HCT116 (cell line): Measurements from ENCODE around the gene TAMALIN. TPM values are rescaled to one million over a fixed set of nuclear protein-coding genes. Genes with fewer than 3 reads are reported as not detected.

Experiments used
- ATAC-seq: fragments of 200-7000 bp; cut with Tn5 transposase; 2 replicates; pipeline ENCODE4 v1.9.1; 2020; ENCODE audit warnings: mild to moderate bottlenecking, moderate library complexity
- BruUV-seq: library from RNA; stranded (reverse); fragments of 400-500 nt; replicated peaks from 2 replicates; lab custom pipeline; 2021; lab: Mats Ljungman, UMichigan
- CTCF ChIA-PET: fragments of 300-600 bp; sonication (Branson Sonifier 250); formaldehyde crosslinking; loops from one replicate; lab custom pipeline; 2021; ENCODE audit warnings: antibody characterized with exemption; lab: Charles Lee
- POLR2A ChIA-PET: fragments of 300-600, 350-600 bp; sonication (Branson Sonifier 250); formaldehyde crosslinking; loops from one replicate; lab custom pipeline; 2021; ENCODE audit warnings: antibody characterized with exemption; lab: Charles Lee
- RAD21 ChIA-PET, 2 experiments: fragments of 300-600 bp; sonication (Branson Sonifier 250); formaldehyde crosslinking; loops; one replicate each; lab custom pipeline; 2023; ENCODE audit warnings: low total read pairs in 2 of 2; ENCODE audit not compliant: uncharacterized antibody in 2 of 2, unreplicated experiment in 2 of 2, low non-redundant PET in 1 of 2; lab: Charles Lee
- DNase-seq: peaks from one replicate; pipeline ENCODE4 v3.0.0-alpha.2; 2010; ENCODE audit warnings: low read depth, low spot score
- H2AFZ ChIP-seq: fragments of 200-600 bp; shearing (Covaris generic), sonication (generic); 2 replicates; pipeline ENCODE4 v1.6.1; 2017; ENCODE audit warnings: low read depth, mixed run types, mixed read lengths, antibody characterized with exemption, low read length; ENCODE audit not compliant: poor library complexity, severe bottlenecking
- H3K27ac ChIP-seq: 2 replicates; pipeline ENCODE4 v1.5.1; 2012; ENCODE audit warnings: low read depth, low read length
- H3K27me3 ChIP-seq: fragments of 200-600 bp; sonication (generic); 2 replicates; pipeline ENCODE4 v1.6.1; 2016; ENCODE audit warnings: mixed run types, low read length, mixed read lengths; ENCODE audit not compliant: insufficient read depth
- H3K36me3 ChIP-seq, 2 experiments: fragments of 200-500 bp in 1 of 2; fragments of 200-600 bp in 1 of 2; sonication (Bioruptor generic) in 1 of 2; sonication (generic) in 1 of 2; 2 replicates each; pipeline versions ENCODE4 v1.5.1 to v1.6.1; 2014 to 2016; ENCODE audit warnings: low read length in 2 of 2, inconsistent platforms in 1 of 2, mixed read lengths in 1 of 2, mixed run types in 1 of 2; ENCODE audit not compliant: insufficient read depth in 2 of 2, control insufficient read depth in 1 of 2
- H3K4me1 ChIP-seq, 2 experiments: fragments of 200-600 bp in 1 of 2; sonication (generic) in 1 of 2; 2 replicates each; pipeline versions ENCODE4 v1.5.1 to v1.6.1; 2012 to 2017; ENCODE audit warnings: low read length in 2 of 2, inconsistent platforms in 1 of 2, mild to moderate bottlenecking in 1 of 2, mixed read lengths in 1 of 2, mixed run types in 1 of 2, moderate library complexity in 1 of 2; ENCODE audit not compliant: insufficient read depth in 2 of 2, control insufficient read depth in 1 of 2
- H3K4me2 ChIP-seq: fragments of 200-600 bp; sonication (generic); 2 replicates; pipeline ENCODE4 v1.6.1; 2017; ENCODE audit warnings: mixed run types, low read length, mixed read lengths
- H3K4me3 ChIP-seq, 2 experiments: fragments of 200-600 bp in 1 of 2; sonication (generic) in 1 of 2; replicated peaks in 1 of 2; 2 replicates each; pipeline ENCODE4 v1.5.1; 2011 to 2016; ENCODE audit warnings: low read length in 2 of 2, control low read depth in 1 of 2, low read depth in 1 of 2, mild to moderate bottlenecking in 1 of 2, mixed read lengths in 1 of 2, mixed run types in 1 of 2
- H3K79me2 ChIP-seq: fragments of 200-600 bp; sonication (generic); 2 replicates; pipeline ENCODE4 v1.6.1; 2017; ENCODE audit warnings: mild to moderate bottlenecking, mixed run types, low read length, moderate library complexity, mixed read lengths; ENCODE audit not compliant: insufficient read depth
- H3K9ac ChIP-seq: fragments of 200-600 bp; sonication (generic); 2 replicates; pipeline ENCODE4 v1.6.1; 2016; ENCODE audit warnings: low read length, mixed read lengths
- H3K9me2 ChIP-seq: fragments of 200-600 bp; sonication (generic), shearing (Covaris generic); 2 replicates; pipeline ENCODE4 v1.6.1; 2017; ENCODE audit warnings: mixed run types, mild to moderate bottlenecking, moderate library complexity; ENCODE audit not compliant: insufficient read depth
- H3K9me3 ChIP-seq, 2 experiments: fragments of 200-500 bp in 1 of 2; fragments of 200-600 bp in 1 of 2; sonication (Bioruptor generic) in 1 of 2; sonication (generic) in 1 of 2; 2 replicates each; pipeline ENCODE4 v1.6.1; 2014 to 2017; ENCODE audit warnings: low read length in 2 of 2, mixed read lengths in 2 of 2, inconsistent platforms in 1 of 2, low read depth in 1 of 2, mild to moderate bottlenecking in 1 of 2, mixed run types in 1 of 2, moderate library complexity in 1 of 2; ENCODE audit not compliant: control insufficient read depth in 1 of 2, insufficient read depth in 1 of 2
- H4K20me1 ChIP-seq: fragments of 200-600 bp; sonication (generic), shearing (Covaris generic); 2 replicates; pipeline ENCODE4 v1.6.1; 2017; ENCODE audit warnings: mixed run types, mild to moderate bottlenecking, moderate library complexity; ENCODE audit not compliant: insufficient read depth
- CBX3 ChIP-seq: IDR thresholded peaks from 2 replicates; pipeline ENCODE4 v1.6.1; 2012; ENCODE audit warnings: low read depth
- CEBPB ChIP-seq: IDR thresholded peaks from 2 replicates; pipeline ENCODE4 v1.6.1; 2012; ENCODE audit warnings: low read depth
- EGR1 ChIP-seq: IDR thresholded peaks from 2 replicates; pipeline ENCODE4 v1.6.1; 2012; ENCODE audit warnings: low read depth
- ELF1 ChIP-seq: IDR thresholded peaks from 2 replicates; pipeline ENCODE4 v1.6.1; 2012; ENCODE audit warnings: low read depth, borderline replicate concordance
- EZH2 ChIP-seq: fragments of 200-600 bp; sonication (generic); IDR thresholded peaks from 2 replicates; pipeline ENCODE4 v1.6.1; 2017; ENCODE audit warnings: antibody characterized with exemption, mixed run types
- EZH2phosphoT487 ChIP-seq: fragments of 200-600 bp; IDR thresholded peaks from 2 replicates; pipeline ENCODE4 v1.6.1; 2018; ENCODE audit warnings: antibody characterized with exemption, borderline replicate concordance
- FOSL1 ChIP-seq: IDR thresholded peaks from 2 replicates; pipeline ENCODE4 v1.6.1; 2012; ENCODE audit warnings: low read depth
- JUND ChIP-seq: IDR thresholded peaks from 2 replicates; pipeline ENCODE4 v1.6.1; 2012
- POLR2A ChIP-seq: IDR thresholded peaks from 2 replicates; pipeline ENCODE4 v1.7.0; 2011; ENCODE audit warnings: borderline replicate concordance; ENCODE audit not compliant: insufficient read depth, insufficient read length; ENCODE audit errors: extremely low read depth
- POLR2AphosphoS5 ChIP-seq: IDR thresholded peaks from 2 replicates; pipeline ENCODE4 v1.6.1; 2011; ENCODE audit warnings: mild to moderate bottlenecking, low read depth, low read length, moderate library complexity
- RAD21 ChIP-seq: IDR thresholded peaks from 2 replicates; pipeline ENCODE4 v1.6.1; 2012; ENCODE audit warnings: low read depth, mild to moderate bottlenecking
- SIN3A ChIP-seq: IDR thresholded peaks from 2 replicates; pipeline ENCODE4 v1.6.1; 2012; ENCODE audit warnings: low read depth
- SRF ChIP-seq: IDR thresholded peaks from 2 replicates; pipeline ENCODE4 v1.6.1; 2012; ENCODE audit warnings: low read depth
- YY1 ChIP-seq: IDR thresholded peaks from 2 replicates; pipeline ENCODE4 v1.6.1; 2011; ENCODE audit warnings: low read length, low read depth, moderate library complexity, mild to moderate bottlenecking; ENCODE audit not compliant: insufficient replicate concordance; ENCODE audit errors: extremely low read depth
- ZFX ChIP-seq: fragments of 450-650 bp; IDR thresholded peaks from 2 replicates; pipeline ENCODE4 v1.6.1; 2017
- ZNF274 ChIP-seq: fragments of 200-500 bp; sonication (Bioruptor generic); IDR thresholded peaks from 2 replicates; pipeline ENCODE4 v1.6.1; 2014; ENCODE audit warnings: mild to moderate bottlenecking, low read depth, low read length, inconsistent platforms
- intact Hi-C: fragments of 100-400 bp; cut with micrococcal nuclease; formaldehyde crosslinking; loops from 2 replicates; pipeline ENCODE4 v1.10.0; 2022
- total RNA-seq: library from RNA; stranded (reverse); gene quantifications from one replicate; pipeline ENCODE4 v1.2.1, GENCODE V29; 2021; ENCODE audit not compliant: unreplicated experiment
- TF ChIP-seq, protein P1 (sequence below): IDR thresholded peaks from 2 replicates; pipeline ENCODE4 v1.6.1; 2012
- TF ChIP-seq, protein P2 (sequence below): IDR thresholded peaks from 2 replicates; pipeline ENCODE4 v1.6.1; 2011; ENCODE audit warnings: mild to moderate bottlenecking, low read length, moderate library complexity; ENCODE audit not compliant: insufficient replicate concordance; ENCODE audit errors: extremely low read depth
- TF ChIP-seq, protein P3 (sequence below), 3 experiments: fragments of 200-600 bp in 1 of 3; sonication (generic) in 1 of 3; IDR thresholded peaks in 2 of 3; conservative IDR thresholded peaks in 1 of 3; 2 replicates each; pipeline ENCODE4 v1.5.1; 2012 to 2017; ENCODE audit warnings: low read depth in 2 of 3, low read length in 2 of 3, antibody characterized with exemption in 1 of 3, borderline replicate concordance in 1 of 3, control low read depth in 1 of 3, mild to moderate bottlenecking in 1 of 3, mixed read lengths in 1 of 3, mixed run types in 1 of 3, moderate library complexity in 1 of 3; ENCODE audit not compliant: insufficient read depth in 1 of 3
- TF ChIP-seq, protein P4 (sequence below): IDR thresholded peaks from 2 replicates; pipeline ENCODE4 v1.6.1; 2012

The TAMALIN gene
- total RNA-seq, 1 experiment from 2014 or later: 1.1 TPM

DNA sequence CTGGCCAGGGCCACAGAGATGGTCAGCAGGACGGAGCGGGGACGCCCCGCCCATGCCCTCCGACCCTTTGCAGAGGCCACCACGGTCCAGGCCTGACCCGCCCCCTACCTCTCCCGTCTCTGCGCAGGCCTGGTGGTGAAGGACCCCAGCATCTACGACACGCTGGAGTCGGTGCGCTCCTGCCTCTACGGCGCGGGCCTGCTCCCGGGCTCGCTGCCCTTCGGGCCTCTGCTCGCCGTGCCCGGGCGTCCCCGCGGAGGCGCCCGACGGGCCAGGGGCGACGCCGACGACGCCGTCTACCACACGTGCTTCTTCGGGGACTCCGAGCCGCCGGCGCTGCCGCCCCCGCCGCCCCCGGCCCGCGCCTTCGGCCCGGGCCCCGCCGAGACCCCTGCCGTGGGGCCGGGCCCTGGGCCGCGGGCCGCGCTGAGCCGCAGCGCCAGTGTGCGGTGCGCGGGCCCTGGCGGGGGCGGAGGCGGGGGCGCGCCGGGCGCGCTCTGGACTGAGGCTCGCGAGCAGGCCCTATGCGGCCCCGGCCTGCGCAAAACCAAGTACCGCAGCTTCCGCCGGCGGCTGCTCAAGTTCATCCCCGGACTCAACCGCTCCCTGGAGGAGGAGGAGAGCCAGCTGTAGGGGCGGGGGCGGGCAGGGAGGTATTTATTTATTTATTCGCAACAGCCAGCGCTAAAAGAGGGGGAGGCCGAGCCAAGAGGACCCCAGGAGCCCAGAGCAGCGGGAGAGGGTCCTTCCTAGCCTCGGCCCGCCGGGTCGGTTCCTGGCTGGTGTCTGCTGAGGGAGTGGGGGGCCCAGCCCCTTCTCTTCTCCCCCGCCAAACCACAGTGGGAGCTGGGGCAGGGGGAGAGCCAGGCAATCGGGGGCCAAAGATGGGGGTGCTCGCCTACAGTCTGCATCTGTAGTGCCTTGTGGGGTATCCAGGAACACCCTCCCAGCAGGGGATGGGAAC, 8.1 kb downstream of the TAMALIN start:
- TF ChIP-seq CBX3 (no peak), POLR2AphosphoS5 (no peak), EZH2 (no peak), YY1 (no peak), POLR2A (no peak), ZNF274 (no peak), RAD21 (no peak), EZH2phosphoT487 (no peak), CEBPB (no peak), JUND (no peak), ELF1 (no peak), SRF (no peak), FOSL1 (no peak), EGR1 (no peak), SIN3A (no peak), ZFX (no peak)
- TF ChIP-seq, protein P1, sequence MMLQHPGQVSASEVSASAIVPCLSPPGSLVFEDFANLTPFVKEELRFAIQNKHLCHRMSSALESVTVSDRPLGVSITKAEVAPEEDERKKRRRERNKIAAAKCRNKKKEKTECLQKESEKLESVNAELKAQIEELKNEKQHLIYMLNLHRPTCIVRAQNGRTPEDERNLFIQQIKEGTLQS: no peak
- TF ChIP-seq, protein P2, sequence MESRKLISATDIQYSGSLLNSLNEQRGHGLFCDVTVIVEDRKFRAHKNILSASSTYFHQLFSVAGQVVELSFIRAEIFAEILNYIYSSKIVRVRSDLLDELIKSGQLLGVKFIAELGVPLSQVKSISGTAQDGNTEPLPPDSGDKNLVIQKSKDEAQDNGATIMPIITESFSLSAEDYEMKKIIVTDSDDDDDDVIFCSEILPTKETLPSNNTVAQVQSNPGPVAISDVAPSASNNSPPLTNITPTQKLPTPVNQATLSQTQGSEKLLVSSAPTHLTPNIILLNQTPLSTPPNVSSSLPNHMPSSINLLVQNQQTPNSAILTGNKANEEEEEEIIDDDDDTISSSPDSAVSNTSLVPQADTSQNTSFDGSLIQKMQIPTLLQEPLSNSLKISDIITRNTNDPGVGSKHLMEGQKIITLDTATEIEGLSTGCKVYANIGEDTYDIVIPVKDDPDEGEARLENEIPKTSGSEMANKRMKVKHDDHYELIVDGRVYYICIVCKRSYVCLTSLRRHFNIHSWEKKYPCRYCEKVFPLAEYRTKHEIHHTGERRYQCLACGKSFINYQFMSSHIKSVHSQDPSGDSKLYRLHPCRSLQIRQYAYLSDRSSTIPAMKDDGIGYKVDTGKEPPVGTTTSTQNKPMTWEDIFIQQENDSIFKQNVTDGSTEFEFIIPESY: no peak
- TF ChIP-seq, protein P3, sequence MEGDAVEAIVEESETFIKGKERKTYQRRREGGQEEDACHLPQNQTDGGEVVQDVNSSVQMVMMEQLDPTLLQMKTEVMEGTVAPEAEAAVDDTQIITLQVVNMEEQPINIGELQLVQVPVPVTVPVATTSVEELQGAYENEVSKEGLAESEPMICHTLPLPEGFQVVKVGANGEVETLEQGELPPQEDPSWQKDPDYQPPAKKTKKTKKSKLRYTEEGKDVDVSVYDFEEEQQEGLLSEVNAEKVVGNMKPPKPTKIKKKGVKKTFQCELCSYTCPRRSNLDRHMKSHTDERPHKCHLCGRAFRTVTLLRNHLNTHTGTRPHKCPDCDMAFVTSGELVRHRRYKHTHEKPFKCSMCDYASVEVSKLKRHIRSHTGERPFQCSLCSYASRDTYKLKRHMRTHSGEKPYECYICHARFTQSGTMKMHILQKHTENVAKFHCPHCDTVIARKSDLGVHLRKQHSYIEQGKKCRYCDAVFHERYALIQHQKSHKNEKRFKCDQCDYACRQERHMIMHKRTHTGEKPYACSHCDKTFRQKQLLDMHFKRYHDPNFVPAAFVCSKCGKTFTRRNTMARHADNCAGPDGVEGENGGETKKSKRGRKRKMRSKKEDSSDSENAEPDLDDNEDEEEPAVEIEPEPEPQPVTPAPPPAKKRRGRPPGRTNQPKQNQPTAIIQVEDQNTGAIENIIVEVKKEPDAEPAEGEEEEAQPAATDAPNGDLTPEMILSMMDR (IDR thresholded peaks at IDR 0.05 in 2 of 3, conservative IDR thresholded peaks at IDR 0.05 in 1 of 3; ENCODE audit: borderline replicate concordance in 1 of 3, insufficient read depth in 1 of 3, low read depth in 2 of 3, low read length in 2 of 3): no peak
- TF ChIP-seq, protein P4, sequence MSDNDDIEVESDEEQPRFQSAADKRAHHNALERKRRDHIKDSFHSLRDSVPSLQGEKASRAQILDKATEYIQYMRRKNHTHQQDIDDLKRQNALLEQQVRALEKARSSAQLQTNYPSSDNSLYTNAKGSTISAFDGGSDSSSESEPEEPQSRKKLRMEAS: no peak
- TF ChIP-seq, all 23 proteins: peak for 0
- Histone ChIP-seq H2AFZ (no peak overlapping the region), H3K27me3 (no peaks in the 10 kb centered on the region), H3K27ac (no peak overlapping the region), H3K36me3 (no peaks in the 10 kb centered on the region), H3K4me3 (no peak overlapping the region), H3K79me2 (no peaks in the 10 kb centered on the region), H3K4me1 (peaks cover 0 to 8% of the 10 kb centered on the region in 2 experiments; a peak in 2 of 4 replicates), H3K9me2 (no peaks in the 10 kb centered on the region), H3K9ac (no peak overlapping the region), H3K9me3 (no peaks in the 10 kb centered on the region), H4K20me1 (no peaks in the 10 kb centered on the region), H3K4me2 (no peak overlapping the region)
- ChIA-PET POLR2A (no interaction called here), RAD21 (no interaction called here), CTCF (no interaction called here)
- BruUV-seq: no TSS peak
- DNase-seq (no peak), ATAC-seq (no peak)
- intact Hi-C loops: no loop called here
